ENCODE results near the gene SCN5A.

The SCN5A gene

DNA sequence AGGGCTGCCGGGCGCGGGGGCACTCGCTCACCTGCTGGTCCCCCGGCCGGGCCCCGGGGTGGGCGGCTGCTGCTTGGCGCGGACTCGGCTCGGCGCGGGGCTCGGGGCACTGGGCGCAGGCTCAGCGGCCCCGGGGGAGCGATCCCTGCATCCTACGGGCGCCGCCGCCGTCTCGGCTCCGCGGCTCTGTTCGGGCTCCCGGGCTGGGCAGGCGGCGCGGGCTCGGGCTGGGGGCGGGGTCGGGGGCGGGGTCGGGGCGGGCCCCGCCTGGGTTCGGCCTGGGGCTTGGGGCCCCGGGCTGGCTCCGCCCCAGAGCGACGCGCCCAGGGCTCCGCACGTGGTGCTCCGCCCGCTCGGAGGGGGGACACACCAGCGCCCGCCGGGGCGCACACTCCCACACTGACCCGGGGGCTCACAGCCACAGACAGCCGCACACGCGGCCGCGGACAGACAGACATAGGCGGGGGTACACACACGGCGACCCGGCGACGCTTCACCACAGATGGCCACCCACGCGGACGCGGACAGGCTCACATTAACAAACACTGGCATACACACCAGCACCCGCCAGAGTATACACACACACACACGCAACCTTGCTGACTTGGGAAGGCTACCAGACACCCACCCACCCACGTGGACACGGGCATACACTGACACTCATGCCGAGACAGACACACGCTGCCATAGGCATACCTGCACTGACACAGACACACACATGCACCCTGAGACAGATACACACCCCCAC is at the start of gene SCN5A:
TSS of gene SCN5A (minus strand) at position 188 of the 748 bp plus-strand sequence. CDS start 16,380 bp downstream, outside the sequence.
- peak; percentile 12 for DNase-seq (ENCODE audit: low read depth)

DNA sequence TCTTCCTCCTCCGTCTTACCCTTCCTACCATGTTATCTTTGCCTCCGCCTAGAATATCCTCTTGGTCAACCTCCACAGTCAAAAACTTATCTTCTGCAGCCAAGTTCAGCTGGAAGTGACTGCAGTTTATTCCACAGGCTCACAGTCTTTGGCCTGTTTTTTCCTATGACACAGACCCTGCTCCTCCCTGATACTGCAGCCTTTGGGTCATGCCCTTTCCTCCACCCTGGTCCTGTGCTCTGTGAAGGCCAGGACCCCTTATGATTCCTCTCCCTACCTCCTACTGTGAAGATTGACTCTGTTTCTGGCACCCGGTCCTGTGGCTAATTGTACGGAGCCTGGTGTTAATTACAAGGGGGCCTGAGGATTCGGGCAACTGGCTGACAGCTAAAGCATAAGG is 49.3 kb upstream of the SCN5A start:
- DNase-seq (ENCODE audit: low read depth), result no peak

DNA sequence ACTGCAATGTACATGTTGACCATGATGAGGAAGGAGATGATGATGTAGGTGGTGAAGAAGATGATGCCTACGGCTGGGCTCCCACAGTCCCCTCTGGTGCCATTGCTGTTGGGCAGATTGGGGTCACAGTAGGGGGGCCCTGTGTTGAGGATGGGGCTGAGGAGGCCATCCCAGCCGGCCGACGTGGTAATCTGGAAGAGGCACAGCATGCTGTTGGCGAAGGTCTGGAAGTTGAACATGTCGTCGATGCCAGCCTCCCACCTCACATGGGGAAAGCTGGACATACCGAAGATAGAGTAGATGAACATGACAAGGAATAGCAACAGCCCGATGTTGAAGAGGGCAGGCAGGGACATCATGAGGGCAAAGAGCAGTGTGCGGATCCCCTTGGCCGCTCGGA is 48.6 kb upstream of the SCN5A start:
- no peak for DNase-seq (ENCODE audit: low read depth)

DNA sequence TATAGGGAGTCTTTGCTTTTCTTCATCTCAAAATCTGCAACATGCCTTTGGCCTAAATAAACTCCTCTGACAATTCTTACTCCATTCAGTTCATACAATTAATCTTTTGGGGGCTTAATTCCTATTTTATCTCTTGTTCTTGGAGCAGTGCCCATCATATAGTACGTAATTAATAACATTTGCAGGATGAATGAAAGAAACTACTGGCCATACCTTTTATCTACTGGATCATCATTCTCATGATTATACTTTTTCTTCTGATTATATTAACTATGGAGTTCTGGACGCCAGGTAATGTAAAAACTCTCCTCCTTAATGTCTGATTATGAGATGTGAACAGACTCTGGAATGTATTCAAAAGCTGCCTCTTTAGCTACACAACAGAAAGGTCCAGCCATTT is 46.5 kb upstream of the SCN5A start:
- DNase-seq (ENCODE audit: low read depth), result no peak

DNA sequence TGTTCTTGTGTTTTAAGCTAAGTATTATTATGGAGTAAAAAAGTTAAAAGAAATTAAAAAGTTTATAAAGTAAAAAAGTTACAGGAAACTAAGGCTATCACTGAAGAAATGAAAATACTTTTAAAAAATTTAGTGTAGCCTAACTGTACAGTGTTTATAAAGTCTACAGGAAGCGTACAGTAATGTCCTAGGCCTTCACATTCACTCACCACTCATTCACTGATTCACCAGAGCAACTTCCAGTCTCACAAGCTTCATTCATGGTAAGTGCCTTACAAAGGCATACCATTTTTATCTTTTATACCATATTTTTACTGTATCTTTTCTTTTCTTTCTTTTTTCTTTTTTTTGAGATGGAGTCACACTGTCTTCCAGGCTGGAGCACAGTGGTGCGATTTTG is 40.7 kb upstream of the SCN5A start:
- DNase-seq (ENCODE audit: low read depth), result no peak

DNA sequence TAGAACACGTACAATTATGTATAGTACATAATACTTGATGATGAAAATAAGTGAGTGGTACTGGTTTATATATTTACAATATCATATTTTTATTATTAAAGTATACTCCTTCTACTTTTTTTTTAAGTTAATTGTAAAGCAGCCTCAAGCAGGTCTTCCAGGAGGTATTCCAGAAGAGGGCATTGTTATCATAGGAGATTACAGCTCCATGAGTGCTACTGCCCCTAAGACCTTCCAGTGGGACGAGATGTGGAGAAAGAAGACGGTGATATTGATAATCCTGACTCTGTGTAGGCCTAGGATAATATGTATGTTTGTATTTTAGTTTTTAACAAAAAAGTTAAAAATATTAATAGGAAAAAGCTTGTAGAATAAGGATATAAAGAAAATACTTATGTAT is 40.3 kb upstream of the SCN5A start:
- no peak for DNase-seq (ENCODE audit: low read depth)

DNA sequence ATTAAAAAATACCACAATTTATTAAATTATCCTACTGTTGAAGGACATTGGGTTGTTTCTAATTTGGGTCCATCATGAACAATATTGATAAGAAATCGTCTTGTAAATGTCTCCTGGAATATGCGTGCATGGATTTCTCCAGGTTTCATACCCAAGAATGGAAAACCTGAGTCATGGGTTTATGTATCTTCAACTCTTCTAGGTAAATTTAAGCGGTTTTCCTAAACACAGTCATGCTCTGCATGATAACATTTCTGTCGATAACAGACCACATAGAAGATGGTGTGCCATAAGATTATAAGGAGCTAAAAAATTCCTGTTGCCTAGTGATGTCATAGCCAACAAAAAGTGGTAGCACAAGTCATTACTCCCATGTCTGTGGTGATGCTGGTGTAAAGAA is 39.9 kb upstream of the SCN5A start:
- DNase-seq (ENCODE audit: low read depth), result no peak

DNA sequence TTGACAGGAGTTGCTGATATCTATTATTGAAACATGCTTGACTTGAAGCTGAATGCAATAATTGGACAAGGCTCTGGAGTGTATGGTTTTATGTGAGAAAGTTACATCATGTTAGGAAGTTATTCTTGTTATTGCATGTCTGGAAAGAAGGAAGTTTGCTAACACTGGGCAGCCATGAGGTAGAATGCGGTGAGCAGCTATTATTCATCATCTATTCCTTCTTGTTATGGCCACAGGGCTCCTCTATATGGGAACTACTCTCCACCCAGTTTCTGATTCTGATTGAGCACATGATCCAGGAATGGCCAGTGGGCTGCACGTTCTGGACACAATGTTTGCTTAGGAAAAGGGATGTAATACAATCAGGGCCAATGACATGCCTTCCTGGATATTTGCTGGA is 37.8 kb upstream of the SCN5A start:
- no peak for DNase-seq (ENCODE audit: low read depth)

DNA sequence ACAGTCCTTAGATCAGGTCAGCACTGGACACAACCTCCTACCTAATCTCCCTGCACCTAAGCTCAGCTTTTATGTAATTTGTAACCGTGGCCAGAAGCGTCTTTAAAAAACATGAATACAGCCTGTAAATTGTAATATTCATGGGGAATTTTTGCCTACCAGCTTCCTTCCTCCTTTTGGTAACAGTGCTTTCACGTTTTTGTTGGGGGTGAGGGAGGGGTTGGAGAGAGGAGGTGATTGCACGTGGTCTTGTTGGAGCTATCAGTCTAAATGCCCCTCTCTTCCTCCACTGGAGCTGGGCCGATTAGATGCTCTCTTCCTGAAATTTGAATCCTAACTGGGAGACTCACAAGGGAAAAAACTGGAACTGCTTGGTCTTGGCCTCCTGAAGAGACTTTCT is 35.1 kb upstream of the SCN5A start:
- DNase-seq (ENCODE audit: low read depth), result no peak

DNA sequence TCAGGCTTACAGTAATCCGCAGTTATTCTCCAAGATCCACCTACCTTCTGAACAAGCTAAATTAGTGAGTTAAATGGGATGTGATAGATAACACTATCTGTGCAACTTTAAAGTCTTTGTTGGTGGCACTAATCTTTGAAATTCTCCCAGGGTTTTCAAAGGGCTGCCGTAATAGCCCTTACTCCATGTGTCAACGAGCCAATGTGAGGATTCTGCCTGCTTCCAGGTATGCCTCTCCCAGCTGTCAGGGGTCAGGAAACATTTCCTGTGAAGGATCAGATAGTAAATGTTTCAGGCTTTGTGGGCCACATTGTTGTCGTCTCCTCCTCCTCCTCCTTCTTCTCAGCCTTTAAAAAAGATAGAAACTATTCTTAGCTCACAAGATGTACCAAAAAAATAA is 20.2 kb upstream of the SCN5A start:
- no peak for DNase-seq (ENCODE audit: low read depth)

DNA sequence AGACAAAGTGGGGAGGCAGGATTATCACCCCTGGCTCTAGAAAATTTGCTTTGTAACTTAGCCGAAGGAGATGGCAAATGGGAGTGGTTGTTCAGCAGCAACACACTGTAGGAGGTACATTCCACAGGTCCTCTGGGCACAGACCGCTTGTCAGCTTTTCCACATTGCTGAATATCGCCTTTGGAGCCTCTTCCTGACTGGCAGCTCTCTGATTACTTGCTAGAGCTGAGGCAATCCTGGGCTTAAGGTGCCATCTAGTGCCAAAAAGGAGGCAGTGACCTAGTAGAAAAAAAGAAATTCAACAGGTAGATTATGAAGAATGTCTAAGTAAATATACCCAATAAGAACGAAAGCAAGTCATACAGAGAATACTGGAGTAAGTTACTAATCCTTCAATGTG is 13.1 kb upstream of the SCN5A start:
- DNase-seq (ENCODE audit: low read depth), result no peak

DNA sequence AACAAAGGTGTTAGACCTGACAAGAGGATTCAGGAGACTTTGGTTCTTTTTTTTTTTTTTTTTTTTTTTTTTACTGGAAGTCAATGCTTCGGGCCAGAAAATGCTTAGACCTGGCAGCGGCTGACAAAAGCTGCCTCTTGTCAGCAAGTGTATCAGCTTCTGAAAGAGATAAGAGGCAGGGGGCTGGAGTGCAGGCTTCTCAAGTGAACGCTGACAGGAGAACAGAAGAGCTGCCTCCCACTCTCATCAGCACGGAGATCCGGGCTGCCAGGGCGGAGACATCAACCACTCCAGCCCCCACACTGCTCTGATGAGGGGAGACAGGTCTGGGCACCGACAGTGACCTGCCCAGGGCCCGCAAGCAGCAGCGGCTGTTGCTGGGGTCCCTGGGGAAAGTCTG is 9.4 kb upstream of the SCN5A start:
- DNase-seq (ENCODE audit: low read depth), result no peak

DNA sequence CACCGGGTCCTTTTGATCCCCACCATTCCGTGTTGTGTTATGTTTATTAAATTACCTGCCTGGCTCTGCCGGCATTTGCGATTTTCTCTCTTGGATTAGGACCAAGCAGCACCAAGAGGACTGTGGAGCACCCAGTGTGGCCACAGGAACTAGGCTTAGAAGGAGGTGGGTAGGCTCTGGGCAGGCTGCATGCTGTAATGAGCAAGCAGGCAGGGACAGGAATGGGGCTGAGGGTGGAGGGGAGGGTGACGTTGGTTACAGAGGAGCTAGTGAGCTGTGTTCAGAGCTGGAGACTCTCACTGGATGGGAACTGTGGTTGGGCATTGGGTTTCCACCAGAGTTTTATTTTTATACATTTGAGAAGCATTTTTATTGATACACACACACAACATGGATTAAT is 7.9 kb upstream of the SCN5A start:
- no peak for DNase-seq (ENCODE audit: low read depth)

DNA sequence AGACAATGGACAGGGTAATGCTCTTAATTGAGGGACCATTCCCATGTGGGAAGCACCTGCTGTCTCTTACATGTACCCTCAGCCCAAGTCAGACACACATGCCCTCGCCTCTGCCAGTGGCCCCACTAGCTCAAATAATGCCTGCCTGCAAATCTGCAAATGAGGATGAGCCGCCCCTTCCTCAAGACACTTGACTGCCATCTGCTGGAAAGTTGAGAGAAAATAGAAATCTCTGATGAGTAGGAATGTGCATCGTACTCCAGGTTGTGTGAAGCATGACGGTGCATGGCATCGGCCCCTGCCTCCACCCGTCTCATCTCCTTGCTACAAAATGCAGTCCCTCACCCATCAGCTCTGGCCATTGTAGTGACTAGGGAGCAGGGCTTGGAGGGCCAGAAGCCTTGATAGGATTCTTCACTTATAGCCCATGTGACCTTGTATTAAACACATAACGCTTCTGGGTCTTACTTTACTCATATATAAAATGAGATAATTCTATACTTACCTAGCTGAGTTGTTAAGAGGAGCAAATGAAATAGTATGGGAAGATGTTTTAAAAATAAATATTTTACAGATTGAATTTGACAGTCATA is 6.3 kb upstream of the SCN5A start:
- no peak for DNase-seq (ENCODE audit: low read depth)

DNA sequence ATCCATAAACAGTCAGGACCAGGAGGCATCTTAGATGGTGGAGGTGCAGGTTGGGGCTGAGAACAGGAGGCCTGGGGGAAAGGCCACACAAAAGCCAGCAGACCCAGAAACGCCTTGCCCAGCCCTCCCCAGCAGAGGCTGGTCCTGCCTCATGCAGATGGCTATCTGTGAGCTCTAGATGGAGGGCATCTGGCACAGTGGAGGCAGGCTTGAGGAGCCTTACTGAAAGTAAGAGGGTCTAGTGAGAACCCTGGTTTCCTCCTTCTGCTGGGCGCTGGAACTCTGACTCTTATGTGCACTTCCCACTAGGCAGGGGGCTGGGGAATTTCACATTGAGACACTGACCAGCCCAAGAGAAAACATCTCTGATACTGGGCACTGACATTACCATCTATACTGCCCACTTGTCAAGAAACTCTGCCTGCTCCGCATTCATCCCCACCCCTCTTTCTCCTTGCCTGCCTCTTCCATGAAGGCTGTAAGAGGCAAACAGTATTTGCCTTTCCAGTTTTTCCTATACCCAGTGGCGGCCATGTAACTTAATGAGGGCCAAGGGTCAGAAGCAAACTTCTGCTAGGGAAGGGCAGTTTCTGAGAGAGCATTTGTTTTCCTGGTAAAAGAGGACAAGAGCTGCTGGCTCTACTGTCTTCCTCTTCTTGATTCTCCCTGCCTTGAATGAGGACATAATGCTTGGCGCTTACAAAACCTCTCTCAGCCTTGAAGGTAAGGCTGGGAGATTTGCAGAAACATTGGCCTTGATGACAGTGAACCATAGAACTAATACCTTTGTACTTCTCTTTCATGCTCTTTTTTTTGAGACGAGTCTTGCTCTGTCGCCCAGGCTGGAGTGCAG is 4.4 kb upstream of the SCN5A start:
- no peak for DNase-seq (ENCODE audit: low read depth)

DNA sequence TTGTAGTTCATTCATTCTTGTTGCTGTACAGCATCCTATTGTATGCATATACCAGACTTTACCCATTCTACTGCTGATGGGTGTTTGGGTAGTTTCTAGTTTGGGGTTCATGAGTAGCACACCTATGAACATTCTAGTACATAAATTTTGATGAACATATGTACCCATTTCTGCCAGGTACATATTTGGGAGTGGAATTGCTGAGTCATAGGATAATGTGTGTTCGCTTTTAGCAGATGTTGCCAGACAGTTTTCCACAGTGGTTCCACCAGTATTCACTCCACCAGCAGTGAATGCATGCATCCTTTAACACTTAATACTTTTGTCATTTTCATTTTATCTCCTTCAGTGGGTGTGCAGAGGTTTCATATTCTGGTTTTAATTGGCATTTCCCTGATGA is 3.4 kb upstream of the SCN5A start:
- no peak for DNase-seq (ENCODE audit: low read depth)

DNA sequence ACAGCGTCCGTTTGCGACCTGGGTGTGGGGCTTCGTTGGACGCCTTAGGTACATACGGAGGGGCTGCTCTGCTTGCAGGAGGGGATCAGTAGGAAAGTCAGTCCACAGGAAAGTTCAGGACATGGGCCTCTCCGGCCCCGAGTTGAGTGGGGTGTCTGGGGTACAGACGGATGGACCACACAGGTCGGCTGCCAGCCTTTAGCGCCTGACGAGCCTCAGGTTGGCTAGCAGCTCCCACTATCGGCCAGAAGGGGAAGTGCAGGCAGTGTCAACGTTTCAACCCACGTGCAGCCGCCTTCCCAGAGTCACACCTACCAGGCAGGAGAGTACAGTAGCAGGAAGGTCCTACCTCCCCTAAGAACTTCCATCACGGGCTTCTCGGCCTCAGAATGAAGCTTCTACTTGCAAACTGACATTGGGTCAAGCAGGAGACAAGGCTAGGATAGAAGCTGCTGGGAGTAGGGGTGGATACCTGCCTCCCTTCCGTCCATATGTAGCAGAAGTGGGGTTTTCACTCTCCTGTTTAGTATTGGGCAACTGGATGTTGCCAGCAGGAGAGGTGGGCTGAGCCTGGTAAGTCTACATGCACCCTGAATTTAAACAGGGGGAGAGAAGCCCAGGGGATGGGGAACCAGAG is 1.8 kb upstream of the SCN5A start:
- DNase-seq (ENCODE audit: low read depth), result peak; percentile 44

DNA sequence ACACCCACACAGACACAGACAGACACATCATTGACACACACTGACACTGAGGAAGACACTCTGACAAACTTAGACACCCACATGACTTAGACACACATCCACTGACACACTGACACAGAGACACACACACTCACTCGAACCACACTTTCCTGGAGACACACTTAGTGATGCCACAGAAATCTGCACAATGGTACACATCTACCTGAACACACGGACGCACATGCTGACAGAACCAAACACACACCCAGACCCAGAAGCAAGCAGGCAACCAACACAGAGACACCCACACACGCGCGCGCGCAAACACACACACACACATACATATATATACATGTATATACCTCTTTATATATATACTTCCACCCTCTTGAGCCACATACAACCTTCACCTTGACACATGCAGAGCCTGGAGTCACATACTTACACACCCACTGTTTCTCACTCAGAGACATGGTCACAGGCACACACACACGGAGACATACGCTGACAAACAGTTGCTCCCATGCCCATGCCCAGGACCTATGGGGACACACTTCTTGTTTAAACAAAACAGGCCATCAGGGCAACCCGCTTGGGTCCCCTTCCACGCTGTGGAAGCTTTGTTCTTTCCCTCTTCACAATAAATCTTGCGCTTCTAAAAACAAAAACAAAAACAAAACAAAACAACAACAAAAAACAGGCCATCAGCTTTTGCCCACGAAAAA is 913 bp upstream of the SCN5A start:
- DNase-seq (ENCODE audit: low read depth), result no peak

DNA sequence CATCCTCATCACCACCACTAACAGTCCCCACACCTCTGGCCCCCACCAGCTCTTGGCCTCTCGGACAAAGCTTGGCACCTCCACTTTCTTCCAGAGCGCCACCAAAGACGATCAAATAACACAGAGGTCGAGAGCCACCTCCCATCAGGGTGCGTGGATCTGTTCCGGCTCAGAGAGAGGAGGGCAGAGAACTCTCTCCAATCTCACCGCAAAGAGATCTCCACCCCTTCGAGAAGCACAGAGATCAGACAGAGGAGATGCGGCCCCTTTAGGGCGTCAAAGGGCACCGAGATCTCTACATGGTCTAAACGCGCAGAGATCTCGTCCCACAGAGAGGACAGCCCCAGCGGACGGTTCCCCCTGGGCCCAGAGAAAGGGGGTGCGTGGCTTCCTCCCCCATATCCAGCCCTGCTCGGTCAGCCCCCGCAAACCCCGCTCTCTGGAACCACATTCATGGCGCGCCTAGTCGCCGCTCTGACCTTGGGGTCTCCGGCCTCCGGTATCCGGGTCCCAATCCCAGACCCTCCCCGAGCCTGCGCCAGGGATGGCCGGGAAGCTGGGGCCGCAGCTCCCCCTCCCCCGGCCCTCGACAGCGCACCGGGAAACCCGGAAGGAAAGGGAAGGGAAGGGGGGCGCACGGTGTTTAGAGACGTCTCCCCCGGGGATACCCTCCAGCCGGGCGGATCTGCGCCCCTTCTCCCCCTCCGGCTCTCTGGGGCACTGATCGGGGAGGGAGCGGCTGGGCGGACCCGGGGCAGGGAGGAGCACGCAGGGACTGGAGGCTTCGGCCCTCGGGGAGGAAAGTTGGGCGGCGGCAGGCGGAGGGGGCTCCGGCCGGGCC is 608 bp downstream of the SCN5A start:
- DNase-seq (ENCODE audit: low read depth), result no peak

DNA sequence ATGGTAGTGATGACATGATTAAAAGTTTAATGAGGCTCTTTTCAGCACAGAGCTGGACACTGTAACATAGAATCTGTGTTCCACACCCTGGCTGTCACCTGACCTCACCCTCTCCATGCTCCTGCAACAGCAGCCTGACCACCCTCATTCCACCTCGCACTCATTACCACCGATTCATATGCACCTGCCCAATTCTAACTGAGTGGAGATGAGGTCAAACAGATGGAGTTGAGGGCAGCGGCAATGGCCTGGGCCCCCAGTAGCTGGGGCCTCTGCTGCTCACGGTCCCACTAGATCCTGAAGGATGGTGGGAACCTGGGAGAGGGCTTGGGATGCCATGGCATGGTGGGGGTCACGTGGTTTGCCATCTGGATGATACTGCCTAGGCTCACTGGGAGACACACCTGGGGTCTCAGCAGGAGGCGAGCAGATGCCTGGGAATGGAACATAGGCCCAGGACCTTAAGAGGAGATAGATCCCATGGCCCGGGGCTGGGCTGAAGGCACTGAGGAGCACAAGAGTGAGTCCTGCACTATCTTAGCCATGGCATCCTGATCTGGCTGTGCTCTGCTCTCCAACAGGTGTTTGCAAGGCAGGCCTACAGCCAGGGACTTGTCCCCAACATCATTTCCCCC is 1.3 kb downstream of the SCN5A start:
- no peak for DNase-seq (ENCODE audit: low read depth)

Measured in activated gamma-delta T cell treated with anti-CD3 and anti-CD28 coated beads, Interleukin-2, amount 50 U/mL, for 16 hours (primary cell).